ENCODE measurements around the gene CELSR1.
"Not testable (repeated sequence)": the region's sequence is repeated elsewhere in the genome, so short reads cannot be mapped to it uniquely, and the experiment has no call there.

Gene CELSR1

DNA sequence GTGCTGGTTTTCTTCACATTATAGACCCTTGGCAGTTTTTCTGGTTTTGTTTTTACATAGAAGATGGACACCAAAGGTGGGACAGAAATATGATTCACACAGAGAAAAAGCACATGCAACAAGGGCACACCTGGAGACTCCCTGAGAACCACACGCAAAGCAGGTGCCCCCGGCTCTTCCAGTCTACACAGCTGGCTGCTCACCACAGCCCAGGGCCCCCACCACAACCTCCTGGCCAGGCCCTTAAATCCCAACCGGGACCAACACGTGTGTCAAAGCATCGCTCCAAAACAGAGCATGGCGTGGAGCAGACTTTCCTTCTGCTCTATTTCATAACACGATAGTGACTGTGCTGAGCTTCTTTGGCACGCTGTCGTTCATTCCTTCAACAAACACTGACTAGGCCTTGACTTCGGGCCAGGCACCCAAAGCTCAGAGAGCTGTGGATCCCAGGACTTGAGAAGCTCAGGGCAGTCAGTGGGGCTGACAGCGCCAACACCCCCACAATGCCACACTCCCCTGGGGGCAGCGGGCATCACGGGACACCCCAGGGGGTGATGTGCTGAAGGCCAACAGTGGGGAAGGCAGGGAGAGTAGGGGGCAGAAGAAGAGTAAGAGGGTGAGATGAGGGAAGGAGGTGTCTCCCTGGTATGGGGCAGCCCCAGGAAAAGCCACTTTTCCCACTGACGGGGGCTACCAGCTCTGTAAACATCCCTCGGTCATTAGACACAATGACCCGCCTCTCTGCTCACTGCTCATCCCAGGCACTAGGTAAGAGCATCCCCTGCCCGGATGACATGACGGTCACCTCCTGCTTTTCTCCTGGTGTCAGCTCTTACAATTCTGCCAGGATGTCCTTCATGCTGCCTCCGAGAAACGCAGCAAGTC is 26.0 kb downstream of the CELSR1 start:
- DNase-seq, result no peak

DNA sequence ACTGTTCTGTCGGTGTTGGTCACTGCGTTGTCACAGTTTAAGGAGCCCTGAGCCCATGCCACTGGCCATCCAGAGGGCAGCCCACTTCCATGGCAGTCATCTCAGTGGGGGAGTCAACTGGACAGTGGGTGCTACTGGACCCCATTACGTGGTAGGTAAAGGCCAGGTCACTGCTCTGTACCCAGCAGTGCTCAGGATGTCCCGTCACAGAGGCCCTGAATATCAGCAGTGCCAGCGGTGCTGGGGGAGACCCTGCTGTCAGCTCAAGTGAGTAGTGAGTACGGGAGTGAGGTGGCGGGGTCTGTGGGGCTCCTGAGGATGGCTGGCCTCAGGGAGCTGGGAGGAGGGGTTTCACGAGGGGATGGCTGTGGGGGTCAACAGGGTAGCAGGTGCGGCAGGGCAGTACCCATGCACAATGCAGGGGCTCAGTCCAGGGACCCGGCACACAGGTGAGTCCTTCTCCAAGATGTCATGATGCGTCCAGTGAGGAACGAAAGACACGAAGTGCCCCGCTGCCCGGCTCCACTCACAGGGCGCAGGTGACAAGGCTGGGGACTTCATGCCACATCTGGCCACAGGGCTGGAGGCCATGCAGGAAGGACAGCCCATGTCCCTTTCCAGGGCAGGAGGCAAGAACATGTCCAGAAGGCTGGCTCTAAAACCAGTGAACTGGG is 27.9 kb downstream of the CELSR1 start:
- no peak for DNase-seq

DNA sequence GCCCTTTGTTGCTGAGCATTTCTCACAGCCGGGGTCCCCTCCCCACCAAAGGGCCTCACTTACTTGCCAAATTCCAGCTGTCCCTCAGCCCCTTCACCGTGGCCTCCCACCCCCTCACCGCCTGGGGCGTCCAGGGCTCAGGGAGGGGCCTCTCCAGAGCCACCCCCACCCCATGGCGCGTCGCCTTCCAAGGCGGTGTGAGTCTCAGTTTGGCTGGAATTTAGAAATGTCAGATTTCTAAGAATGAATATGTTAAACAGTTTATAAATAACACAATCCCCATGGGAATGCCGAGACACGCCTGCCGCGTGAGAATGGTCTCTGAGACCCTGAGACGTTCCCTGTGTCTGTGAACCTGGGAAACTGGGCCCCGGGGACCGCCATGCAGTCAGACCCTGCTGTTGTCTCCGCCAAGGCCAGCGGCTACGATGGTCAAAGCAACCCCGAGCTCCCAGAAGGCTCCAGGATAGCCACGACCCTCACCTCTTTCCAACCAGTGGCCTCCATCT is 28.9 kb downstream of the CELSR1 start:
- DNase-seq, result no peak

DNA sequence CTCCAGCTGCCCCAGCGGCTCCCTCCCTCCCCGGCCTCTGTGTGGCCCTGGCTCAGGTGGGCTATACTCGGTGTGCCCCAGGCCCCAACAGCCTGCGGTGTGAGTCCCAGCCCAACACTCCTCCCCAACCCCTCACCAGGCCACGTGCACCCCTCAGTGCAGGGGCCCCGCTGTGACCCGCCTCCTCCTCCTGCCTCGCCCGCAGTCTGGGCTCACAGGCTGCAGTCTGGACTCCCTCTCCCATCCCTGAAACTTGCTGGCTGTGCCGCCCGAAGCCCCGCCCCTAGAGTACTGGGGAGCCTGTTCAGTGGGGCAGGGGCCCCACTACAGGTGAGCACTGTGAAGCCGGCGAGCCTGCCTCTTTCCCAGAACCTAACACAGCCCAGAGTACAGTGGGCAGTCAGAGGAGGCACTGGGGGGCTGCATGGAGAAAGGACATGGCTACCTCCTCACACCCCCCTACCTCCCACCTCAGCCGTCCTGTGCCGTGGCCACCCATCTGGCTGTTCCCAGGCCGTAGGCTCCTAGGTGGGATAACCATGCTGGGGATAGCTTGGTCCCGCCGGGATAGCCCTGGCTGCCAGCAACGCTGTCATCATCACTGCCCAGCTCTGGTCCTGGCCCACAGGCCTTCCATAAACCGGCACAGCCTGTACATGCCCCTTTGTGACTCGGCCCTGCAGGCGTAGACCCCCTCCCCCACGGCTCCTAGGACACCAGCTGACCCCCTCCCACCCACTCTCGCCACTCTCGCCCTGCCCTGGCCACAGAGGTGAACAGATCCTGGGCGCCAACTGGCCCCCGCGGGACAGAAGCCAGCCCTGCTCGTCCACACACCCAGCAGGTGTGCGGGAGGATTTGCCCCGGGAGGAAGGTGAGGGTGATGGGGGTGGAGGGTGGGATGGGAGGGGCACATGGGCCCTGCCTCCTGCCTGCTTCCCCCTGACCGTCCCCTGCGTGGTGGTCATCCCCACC is 29.7 kb downstream of the CELSR1 start:
- no peak for DNase-seq

GRCh38 chr22:46504584-46504983 is 32.8 kb downstream of the CELSR1 start:
- DNase-seq, result no peak

DNA sequence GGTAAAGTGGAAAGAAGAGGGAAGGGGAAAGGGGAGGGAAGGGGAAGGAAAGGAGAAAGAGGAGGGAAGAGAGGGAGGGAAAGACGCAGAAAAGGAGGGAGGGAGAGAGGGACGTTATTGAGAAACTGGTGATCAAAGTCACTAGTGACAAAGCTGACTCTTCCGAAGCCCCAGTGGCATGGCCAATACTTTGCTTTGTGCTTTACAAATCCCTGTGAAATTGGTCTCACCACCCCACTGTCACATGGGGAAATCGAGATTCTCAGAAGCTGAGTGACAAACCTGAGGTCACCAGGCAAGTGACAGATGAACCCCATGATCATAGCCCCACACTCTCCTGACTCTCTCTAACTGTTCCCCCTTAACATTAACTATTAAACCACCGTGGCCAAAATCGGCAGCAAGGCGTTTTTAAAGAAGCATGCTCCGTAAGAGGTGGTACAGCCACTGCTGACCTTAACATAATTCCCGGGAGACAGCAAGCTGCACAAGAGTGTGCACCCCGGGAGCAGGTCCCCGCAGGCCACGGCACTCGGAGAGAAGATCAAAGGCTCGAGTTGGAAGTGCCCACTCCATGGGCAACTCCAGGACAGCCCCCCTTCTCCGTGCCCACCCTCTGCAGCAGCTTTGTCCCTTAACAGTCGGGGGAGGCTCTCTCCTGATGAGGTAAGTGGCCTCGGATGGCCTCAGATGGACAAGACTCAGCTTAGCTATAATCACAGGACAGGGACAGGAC is 34.8 kb downstream of the CELSR1 start:
- DNase-seq, result no peak

DNA sequence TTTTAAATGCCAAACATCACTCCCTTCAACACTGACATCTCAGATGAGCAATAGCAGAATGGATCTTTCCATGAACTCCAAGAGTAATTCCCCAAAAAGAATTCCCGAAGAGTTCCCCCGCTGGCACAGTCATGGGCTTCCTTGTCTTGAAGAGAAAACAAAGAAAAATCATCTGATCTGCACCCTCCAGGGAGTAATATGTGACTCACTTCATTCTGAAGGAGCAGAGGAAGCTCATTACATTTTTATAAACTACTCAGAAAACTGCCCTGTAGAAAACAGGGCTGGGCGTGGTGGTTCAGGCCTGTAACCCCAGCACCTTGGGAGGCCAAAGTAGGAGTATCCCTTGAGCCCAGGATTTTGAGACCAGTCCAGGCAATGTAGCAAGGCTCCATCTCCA is 35.7 kb downstream of the CELSR1 start:
- DNase-seq, result no peak

DNA sequence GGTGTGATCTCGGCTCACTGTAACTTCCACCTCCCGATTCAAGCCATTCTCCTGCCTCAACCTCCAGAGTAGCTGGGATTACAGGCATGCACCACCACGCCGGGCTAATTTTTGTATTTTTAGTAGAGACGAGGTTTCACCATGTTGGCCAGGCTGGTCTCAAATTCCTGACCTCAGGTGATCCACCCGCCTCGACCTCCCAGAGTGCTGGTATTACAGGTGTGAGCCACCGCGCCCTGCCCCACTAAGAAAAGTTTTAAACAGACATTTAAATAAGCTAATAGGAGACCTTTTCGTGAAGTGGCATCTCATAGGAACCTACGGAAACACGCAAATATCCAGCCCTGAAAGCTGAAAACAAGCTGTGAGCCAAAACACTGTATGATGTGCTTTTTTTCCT is 36.2 kb downstream of the CELSR1 start:
- not testable (repeated sequence) for DNase-seq

GRCh38 chr22:46500201-46500600 is 37.2 kb downstream of the CELSR1 start:
- DNase-seq, result no peak

GRCh38 chr22:46499805-46500189 is 37.6 kb downstream of the CELSR1 start:
- DNase-seq, result no peak

DNA sequence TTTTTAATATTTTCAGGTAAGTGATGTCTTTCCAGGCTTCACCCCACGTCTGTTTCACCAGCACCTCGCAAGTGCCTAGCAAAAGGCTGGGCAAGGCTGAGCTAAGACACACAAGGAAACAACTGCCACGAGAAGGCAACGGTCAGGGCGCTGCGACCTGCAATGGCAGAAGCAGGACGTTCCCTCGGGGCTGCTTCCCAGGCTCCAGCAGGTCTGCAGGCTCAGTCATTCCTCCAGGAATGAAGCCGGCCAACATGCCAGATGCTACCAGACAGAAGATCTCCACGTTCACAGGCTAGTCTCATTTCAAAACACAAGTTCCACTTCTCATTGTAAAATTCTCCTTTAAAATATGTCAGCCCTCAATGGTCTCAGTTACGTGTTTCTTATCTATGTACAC is 45.5 kb downstream of the CELSR1 start:
- DNase-seq, result no peak

GRCh38 chr22:46490538-46490937 is 46.9 kb downstream of the CELSR1 start:
- DNase-seq, result no peak

GRCh38 chr22:46486996-46487717 is 50.3 kb downstream of the CELSR1 start:
- DNase-seq, result no peak

GRCh38 chr22:46484861-46485595 is 52.4 kb downstream of the CELSR1 start:
- DNase-seq, result no peak

DNA sequence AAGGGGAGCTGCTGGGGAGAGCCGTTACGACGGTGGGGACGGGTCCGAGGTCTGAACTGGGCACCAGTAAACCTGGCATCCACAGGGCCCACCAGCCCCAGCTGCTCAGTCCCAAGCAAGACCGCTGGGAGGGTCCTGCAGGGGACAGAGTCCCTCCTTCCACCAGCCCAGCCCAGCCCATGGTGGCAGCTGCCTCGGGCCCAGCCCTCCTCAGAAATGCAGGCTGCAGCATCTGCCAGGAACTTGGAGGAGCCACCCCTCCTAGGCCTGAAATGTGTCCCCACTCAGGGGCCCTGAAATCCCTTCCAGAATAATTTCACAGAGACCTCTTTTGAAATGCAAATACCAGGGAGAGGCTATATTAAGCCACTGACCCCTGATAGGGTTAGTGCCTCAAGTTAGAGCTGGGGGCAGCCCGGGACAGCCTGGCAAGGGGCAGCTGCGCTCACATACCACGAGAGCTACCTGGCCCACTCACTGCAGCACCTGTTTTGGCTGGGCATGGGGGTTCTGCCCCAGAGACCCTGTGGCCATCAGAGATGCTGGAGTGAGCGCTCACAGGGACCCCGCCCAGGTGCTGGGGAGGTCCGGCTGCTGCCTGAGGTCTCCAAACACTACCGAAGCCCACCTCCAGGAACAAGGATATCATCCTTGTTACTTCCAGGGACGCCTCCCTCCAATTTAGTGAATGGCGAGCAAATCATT is 53.1 kb downstream of the CELSR1 start:
- no peak for DNase-seq

GRCh38 chr22:46483353-46483752 is 54.1 kb downstream of the CELSR1 start:
- DNase-seq, result no peak

DNA sequence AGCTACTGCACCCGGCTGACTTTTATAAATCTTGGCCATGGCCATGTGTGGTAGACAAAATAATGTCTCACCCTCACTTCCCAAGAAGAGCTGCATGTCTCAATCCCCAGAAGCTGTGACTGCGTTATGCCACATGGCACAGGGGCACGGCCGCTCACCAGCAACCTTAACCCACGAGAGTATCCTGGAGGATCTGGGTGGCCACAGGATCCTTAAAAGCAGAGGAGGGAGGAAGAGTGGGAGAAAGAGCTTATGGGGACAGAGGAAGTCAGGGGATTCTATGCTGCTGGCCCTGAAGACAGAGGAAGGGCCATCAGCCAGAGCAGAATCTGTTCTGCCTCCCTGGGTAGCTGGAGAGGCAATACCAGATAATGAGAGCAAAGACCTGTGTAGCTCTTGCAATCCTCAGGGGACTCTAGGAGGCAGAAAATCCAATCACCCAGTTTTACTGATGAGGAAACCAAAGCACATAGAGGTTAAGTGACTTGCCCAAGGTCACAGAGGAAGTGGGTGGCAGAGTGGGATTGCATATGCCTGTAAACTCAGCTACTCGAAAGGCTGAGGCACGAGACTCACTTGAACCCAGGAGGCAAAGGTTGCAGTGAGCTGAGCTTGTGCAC is 55.3 kb downstream of the CELSR1 start:
- no peak for DNase-seq

DNA sequence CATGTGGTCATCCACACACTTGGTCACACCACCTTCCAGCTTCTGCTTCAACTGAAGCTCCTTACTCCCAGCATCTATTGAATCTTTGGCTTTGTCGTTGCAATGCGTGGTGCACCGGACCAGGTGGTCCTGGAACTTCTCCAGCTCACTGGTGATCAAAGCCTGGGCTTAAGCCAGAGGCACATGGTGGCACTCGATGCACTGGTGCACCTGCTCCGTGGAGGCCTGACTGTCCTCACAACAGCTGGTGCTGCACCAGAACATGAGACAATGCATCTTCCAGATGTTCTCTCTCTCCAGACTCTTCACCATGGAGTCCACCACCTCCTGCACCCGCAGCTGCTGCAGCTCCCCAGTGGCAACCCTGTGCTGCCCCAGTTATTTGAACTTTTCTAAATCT is 56.0 kb downstream of the CELSR1 start:
- no peak for DNase-seq

GRCh38 chr22:46480396-46480795 is 57.0 kb downstream of the CELSR1 start:
- no peak for DNase-seq

- DNase-seq, result no peak
Observed at GRCh38 chr22:46479046-46479445, 58.4 kb downstream of the CELSR1 start.

Data from DMS153 (cell line).